ENCODE data around the gene NEB. TPM values are rescaled to one million over a fixed set of nuclear protein-coding genes. Genes with fewer than 3 reads are reported as not detected.
A peak's percentile ranks its signal among the peaks of the same experiment; 100 is the strongest.

The NEB gene
- polyA plus RNA-seq, 1 donor from 2014 or later: 0.38 TPM

- H3F3A ChIP-seq (ENCODE audit: insufficient read depth, low read length, poor library complexity, severe bottlenecking): no peaks in the 10 kb centered on the region
- TF ChIP-seq REST (IDR thresholded peaks at IDR 0.05; ENCODE audit: borderline replicate concordance) (no peak), CTCF (IDR thresholded peaks at IDR 0.05; ENCODE audit: poor library complexity, severe bottlenecking) (no peak), MXI1 (conservative IDR thresholded peaks at IDR 0.05; ENCODE audit: poor library complexity, severe bottlenecking) (no peak), POLR2AphosphoS5 (IDR thresholded peaks at IDR 0.05) (peak; percentile 78), SMC3 (conservative IDR thresholded peaks at IDR 0.05; ENCODE audit: poor library complexity) (no peak), TAF1 (IDR thresholded peaks at IDR 0.05; ENCODE audit: low read depth) (no peak), EZH2 (IDR thresholded peaks at IDR 0.05; ENCODE audit: borderline replicate concordance, insufficient read depth, low read length, poor library complexity, severe bottlenecking) (no peak), EP300 (conservative IDR thresholded peaks at IDR 0.05; ENCODE audit: poor library complexity, severe bottlenecking) (peak; percentile 51), RAD21 (conservative IDR thresholded peaks at IDR 0.05) (no peak)
- no peak overlapping the region for H3K4me2 ChIP-seq (ENCODE audit: low read length)
- H3K9me2 ChIP-seq (ENCODE audit: insufficient read depth, low read length): no peaks in the 10 kb centered on the region
- H3K27ac ChIP-seq (ENCODE audit: low read length): no peak overlapping the region
- H3K9ac ChIP-seq (ENCODE audit: low read length): no peak overlapping the region
- H4K20me1 ChIP-seq (ENCODE audit: insufficient read depth): no peaks in the 10 kb centered on the region
- H3K4me3 ChIP-seq (ENCODE audit: low read length): no peak overlapping the region
- H3K79me2 ChIP-seq (replicated peaks; ENCODE audit: insufficient read depth, low read length): no peaks in the 10 kb centered on the region
- H2AFZ ChIP-seq (ENCODE audit: low read depth, low read length): no peak overlapping the region
- no peaks in the 10 kb centered on the region for H3K27me3 ChIP-seq (ENCODE audit: insufficient read depth, low read depth, low read length)
- H3K9me3 ChIP-seq (ENCODE audit: low read length): no peaks in the 10 kb centered on the region
- no peaks in the 10 kb centered on the region for H3K36me3 ChIP-seq (ENCODE audit: insufficient read depth, low read length)
These were observed 62.0 kb downstream of the NEB start for GRCh38 chr2:151672277-151672676.

GRCh38 chr2:151670846-151671597 is 63.3 kb downstream of the NEB start:
- H3K4me3 ChIP-seq (ENCODE audit: low read length): no peak overlapping the region
- H4K20me1 ChIP-seq (ENCODE audit: insufficient read depth): no peaks in the 10 kb centered on the region
- no peak overlapping the region for H3K9ac ChIP-seq (ENCODE audit: low read length)
- no peaks in the 10 kb centered on the region for H3K36me3 ChIP-seq (ENCODE audit: insufficient read depth, low read length)
- TF ChIP-seq MXI1 (conservative IDR thresholded peaks at IDR 0.05; ENCODE audit: poor library complexity, severe bottlenecking) (no peak), EZH2 (IDR thresholded peaks at IDR 0.05; ENCODE audit: borderline replicate concordance, insufficient read depth, low read length, poor library complexity, severe bottlenecking) (no peak), TAF1 (IDR thresholded peaks at IDR 0.05; ENCODE audit: low read depth) (no peak), CTCF (IDR thresholded peaks at IDR 0.05; ENCODE audit: poor library complexity, severe bottlenecking) (no peak)
- H3K79me2 ChIP-seq (replicated peaks; ENCODE audit: insufficient read depth, low read length): no peaks in the 10 kb centered on the region
- H3K4me2 ChIP-seq (ENCODE audit: low read length): no peak overlapping the region
- no peaks in the 10 kb centered on the region for H3F3A ChIP-seq (ENCODE audit: insufficient read depth, low read length, poor library complexity, severe bottlenecking)
- H3K27me3 ChIP-seq (ENCODE audit: insufficient read depth, low read depth, low read length): no peaks in the 10 kb centered on the region
- H2AFZ ChIP-seq (ENCODE audit: low read depth, low read length): no peak overlapping the region
- no peak overlapping the region for H3K27ac ChIP-seq (ENCODE audit: low read length)
- no peaks in the 10 kb centered on the region for H3K9me3 ChIP-seq (ENCODE audit: low read length)
- H3K9me2 ChIP-seq (ENCODE audit: insufficient read depth, low read length): no peaks in the 10 kb centered on the region
